GM23248 (cell line): ENCODE measurements around the gene NUBP1. TPM values are rescaled to one million over a fixed set of nuclear protein-coding genes. Genes with fewer than 3 reads are reported as not detected.

Experiments
- DNase-seq: peaks from one replicate; pipeline ENCODE4 v3.0.0-alpha.2; 2015
- H2AFZ ChIP-seq: fragments of 200-600 bp; sonication (generic); 2 replicates; pipeline ENCODE4 v1.6.1; 2016; ENCODE audit warnings: antibody characterized with exemption
- H3F3A ChIP-seq: fragments of 200-600 bp; sonication (generic); 2 replicates; pipeline ENCODE4 v1.6.1; 2016; ENCODE audit warnings: mild to moderate bottlenecking, antibody characterized with exemption, mixed run types; ENCODE audit not compliant: insufficient read depth
- H3K27ac ChIP-seq: fragments of 200-600 bp; sonication (generic); 2 replicates; pipeline ENCODE4 v1.5.1; 2016; ENCODE audit warnings: mild to moderate bottlenecking
- H3K27me3 ChIP-seq: fragments of 200-600 bp; sonication (generic); replicated peaks from 2 replicates; pipeline ENCODE4 v1.6.1; 2016; ENCODE audit warnings: mild to moderate bottlenecking; ENCODE audit not compliant: insufficient read depth
- H3K36me3 ChIP-seq: fragments of 200-600 bp; sonication (generic); 2 replicates; pipeline ENCODE4 v1.6.1; 2016; ENCODE audit warnings: low read depth, mild to moderate bottlenecking
- H3K4me1 ChIP-seq: fragments of 200-600 bp; sonication (generic); 2 replicates; pipeline ENCODE4 v1.6.1; 2016; ENCODE audit warnings: mild to moderate bottlenecking; ENCODE audit not compliant: insufficient read depth
- H3K4me2 ChIP-seq: fragments of 200-600 bp; sonication (generic); one replicate; pipeline ENCODE4 v1.6.1; 2016; ENCODE audit warnings: mild to moderate bottlenecking; ENCODE audit not compliant: unreplicated experiment
- H3K4me3 ChIP-seq: fragments of 200-600 bp; sonication (generic); 2 replicates; pipeline ENCODE4 v1.5.1; 2016; ENCODE audit warnings: mild to moderate bottlenecking
- H3K79me2 ChIP-seq: fragments of 200-600 bp; sonication (generic); 2 replicates; pipeline ENCODE4 v1.6.1; 2016; ENCODE audit warnings: mild to moderate bottlenecking; ENCODE audit not compliant: insufficient read depth
- H3K9ac ChIP-seq: fragments of 200-600 bp; sonication (generic); 2 replicates; pipeline ENCODE4 v1.6.1; 2016; ENCODE audit warnings: mild to moderate bottlenecking
- H3K9me2 ChIP-seq: fragments of 200-600 bp; sonication (generic); 2 replicates; pipeline ENCODE4 v1.6.1; 2016; ENCODE audit warnings: mixed run types, mild to moderate bottlenecking, moderate library complexity; ENCODE audit not compliant: insufficient read depth
- H3K9me3 ChIP-seq: fragments of 200-600 bp; sonication (generic); one replicate; pipeline ENCODE4 v1.6.1; 2017; ENCODE audit warnings: low read depth
- H4K20me1 ChIP-seq: fragments of 200-600 bp; sonication (generic); 2 replicates; pipeline ENCODE4 v1.6.0; 2016; ENCODE audit not compliant: insufficient read depth
- EZH2 ChIP-seq: fragments of 200-600 bp; sonication (generic); IDR thresholded peaks from 2 replicates; pipeline ENCODE4 v1.6.1; 2018; ENCODE audit warnings: antibody characterized with exemption, mild to moderate bottlenecking; ENCODE audit not compliant: insufficient read depth, poor library complexity, severe bottlenecking
- EZH2phosphoT487 ChIP-seq: fragments of 200-600 bp; sonication (generic); IDR thresholded peaks from 2 replicates; pipeline ENCODE4 v1.6.1; 2018; ENCODE audit warnings: antibody characterized with exemption, moderate library complexity, mild to moderate bottlenecking, low read depth; ENCODE audit not compliant: insufficient read depth
- WGBS, 2 experiments: methylation state at CpG; one replicate each; pipeline ENCODE4 v1.1.6; 2015 to 2017; ENCODE audit warnings: low lambda C conversion rate in 2 of 2, low coverage in 1 of 2; ENCODE audit errors: missing lambda C conversion rate in 2 of 2; 5-methylcytosine and 5-hydroxymethylcytosine counted together
- in situ Hi-C: fragments of 300-500 bp; cut with MboI; formaldehyde crosslinking; loops from 2 replicates; pipeline ENCODE4 v1.15.0; 2020
- polyA plus RNA-seq: library from polyadenylated mRNA; unstranded; fragments of >200 nt; fragmentation: Nextera tagmentation; extraction: Ambion mirVana; gene quantifications from 2 replicates; pipeline ENCODE4 v1.2.1, GENCODE V29; 2016
- small RNA-seq: library from RNA; depleted of rRNA; stranded (forward); fragments of <200 nt; gene quantifications from one replicate; pipeline ENCODE3, GENCODE V24; 2014; ENCODE audit warnings: low read depth, low replicate concordance
- total RNA-seq: library from RNA; depleted of rRNA; stranded (reverse); fragments of >200 nt; shearing (Covaris generic); gene quantifications from 2 replicates; pipeline ENCODE4 v1.2.3, GENCODE V29; 2014; rRNA removed

NUBP1 gene
- total and polyA plus RNA-seq, 2 experiments from 2014 or later, result 19.1 to 22.3 TPM

GRCh38 chr16:10817514-10817913, 73.9 kb downstream of the NUBP1 start:
- no peak for DNase-seq
- no peaks in the 10 kb centered on the region for H3K9me2 ChIP-seq

DNA sequence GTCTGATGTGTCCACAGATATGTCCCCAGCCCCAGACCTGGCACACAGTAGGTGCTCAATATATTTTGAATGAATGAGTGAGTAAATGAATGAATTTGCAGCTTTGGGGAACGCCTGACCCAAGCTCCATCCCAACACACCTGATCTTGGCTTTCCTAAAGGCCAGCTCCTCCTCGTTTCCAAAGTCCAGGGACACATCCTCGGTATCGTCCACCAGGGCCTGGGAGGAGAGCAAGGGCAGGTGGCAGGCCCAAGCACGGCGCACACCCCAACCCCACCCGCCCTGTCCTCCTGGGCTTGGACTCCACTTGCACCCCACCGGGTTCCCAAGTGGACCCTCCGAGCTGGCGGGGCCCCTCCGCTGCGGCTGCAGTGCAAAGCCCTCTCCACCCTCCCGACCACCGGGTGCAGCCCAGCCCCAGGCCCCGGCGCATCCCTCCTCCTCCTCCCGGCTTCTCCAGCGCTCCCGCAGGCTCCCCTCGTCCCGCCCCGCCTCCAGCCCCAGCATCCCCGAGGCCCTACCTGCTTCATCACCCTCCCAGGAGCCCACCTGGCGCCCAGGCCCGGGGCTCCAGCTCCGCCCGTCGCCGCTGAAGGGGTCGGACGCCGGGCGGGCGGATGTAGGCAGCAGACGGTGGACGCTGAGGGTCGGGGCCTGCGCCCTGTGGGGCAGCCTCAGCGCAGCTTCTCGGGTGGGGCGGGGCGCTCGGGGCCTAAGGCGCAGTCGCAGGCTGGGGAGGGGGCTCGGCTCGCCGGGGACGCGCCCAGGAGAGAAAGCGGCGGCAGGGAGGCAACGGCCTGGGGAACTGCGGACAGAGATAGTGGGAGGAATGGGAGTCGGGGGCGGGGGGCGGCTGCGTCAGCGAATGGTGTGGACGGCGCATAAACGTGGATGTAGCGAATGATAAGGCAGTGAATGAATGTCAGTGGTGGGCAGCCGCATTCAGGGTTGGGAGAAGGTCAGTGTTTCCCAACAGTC, 74.6 kb downstream of the NUBP1 start, which contains the start of gene TVP23A:
TVP23A (minus strand) TSS at position 832 of the 979 bp plus-strand sequence; CDS start at position 531, 301 bp downstream.
- TF ChIP-seq EZH2phosphoT487, result no peak
- TF ChIP-seq EZH2, result no peak
- Histone ChIP-seq H3F3A (no peaks in the 10 kb centered on the region), H3K36me3 (no peaks in the 10 kb centered on the region), H3K4me3 (no peak within 1 kb of the TSS), H3K9me2 (no peaks in the 10 kb centered on the region), H3K79me2 (no peaks in the 10 kb centered on the region), H3K4me1 (no peaks in the 10 kb centered on the region), H3K27me3 (peaks cover 18% of the 10 kb centered on the region), H3K27ac (no peak within 1 kb of the TSS), H4K20me1 (no peaks in the 10 kb centered on the region), H3K9ac (no peak within 1 kb of the TSS), H3K4me2 (no peak within 1 kb of the TSS), H3K9me3 (no peaks in the 10 kb centered on the region), H2AFZ (no peak within 1 kb of the TSS)
- DNase-seq, result no peak
- in situ Hi-C loops, result no loop called here
- WGBS, 2 experiments, result 33 to 34% methylated on average over 15 to 64 of the region's 64 CpGs

More at GRCh38 chr16:10817514-10817913, 73.9 kb downstream of the NUBP1 start:
- TF ChIP-seq EZH2phosphoT487 (no peak), EZH2 (no peak)
- no peaks in the 10 kb centered on the region for H4K20me1 ChIP-seq
- in situ Hi-C loops, result no loop called here
- no peak overlapping the region for H3K9ac ChIP-seq
- WGBS, 2 experiments, result 83 to 100% methylated on average over 1 of the region's 1 CpG
- H3K27ac ChIP-seq, result no peak overlapping the region
- peaks cover 18% of the 10 kb centered on the region for H3K27me3 ChIP-seq
- no peaks in the 10 kb centered on the region for H3K4me1 ChIP-seq
- no peak overlapping the region for H2AFZ ChIP-seq
- H3K4me3 ChIP-seq, result no peak overlapping the region
- no peaks in the 10 kb centered on the region for H3K9me3 ChIP-seq
- no peaks in the 10 kb centered on the region for H3K36me3 ChIP-seq
- H3F3A ChIP-seq, result no peaks in the 10 kb centered on the region
- H3K4me2 ChIP-seq, result no peak overlapping the region
- no peaks in the 10 kb centered on the region for H3K79me2 ChIP-seq

Small RNA genes lying within 50 kb of the gene (small RNA-seq; reads per million reads assigned to genes)
- not detected for gene MTND4LP24
- gene MTND6P33, result not detected

Other genes with a start within 250 kb of the NUBP1 start
- gene EMP2, start 163.2 kb upstream of the NUBP1 start, total RNA-seq, result 23.0 and 26.0 TPM in 2 replicates
- gene EMP2, start 163.2 kb upstream of the NUBP1 start, polyA plus RNA-seq, result 65.7 and 73.7 TPM in 2 replicates
- gene TEKT5, start 48.9 kb upstream of the NUBP1 start, total RNA-seq, result not detected in 2 replicates
- not detected in 2 replicates for gene TEKT5, start 48.9 kb upstream of the NUBP1 start, polyA plus RNA-seq
- not detected in 2 replicates for gene TVP23A, start 75.0 kb downstream of the NUBP1 start, total RNA-seq
- gene TVP23A, start 75.0 kb downstream of the NUBP1 start, polyA plus RNA-seq, result 0.06 and 0.13 TPM in 2 replicates
- under 0.01 TPM in 1 of 2 replicates, not detected in the other for gene CIITA, start 133.4 kb downstream of the NUBP1 start, total RNA-seq
- gene CIITA, start 133.4 kb downstream of the NUBP1 start, polyA plus RNA-seq, result 0.09 and 0.75 TPM in 2 replicates
- gene DEXI, start 198.6 kb downstream of the NUBP1 start, total RNA-seq, result 101 and 105 TPM in 2 replicates
- gene DEXI, start 198.6 kb downstream of the NUBP1 start, polyA plus RNA-seq, result 41.8 and 42.1 TPM in 2 replicates
- 12.9 and 21.4 TPM in 2 replicates for gene CLEC16A, start 200.7 kb downstream of the NUBP1 start, total RNA-seq
- 12.7 and 13.2 TPM in 2 replicates for gene CLEC16A, start 200.7 kb downstream of the NUBP1 start, polyA plus RNA-seq